GM11168 (cell line): Measurements from ENCODE around the gene SNTB2.
"Not testable (repeated sequence)": the region's sequence is repeated elsewhere in the genome, so short reads cannot be mapped to it uniquely, and the experiment has no call there.

Source experiments
- in situ Hi-C: fragments of 300-500 bp; cut with MboI; formaldehyde crosslinking; loops from one replicate; pipeline ENCODE4 v1.12.0; 2022; ENCODE audit warnings: low sequenced_read_pairs; ENCODE audit not compliant: unreplicated experiment

SNTB2 gene

DNA sequence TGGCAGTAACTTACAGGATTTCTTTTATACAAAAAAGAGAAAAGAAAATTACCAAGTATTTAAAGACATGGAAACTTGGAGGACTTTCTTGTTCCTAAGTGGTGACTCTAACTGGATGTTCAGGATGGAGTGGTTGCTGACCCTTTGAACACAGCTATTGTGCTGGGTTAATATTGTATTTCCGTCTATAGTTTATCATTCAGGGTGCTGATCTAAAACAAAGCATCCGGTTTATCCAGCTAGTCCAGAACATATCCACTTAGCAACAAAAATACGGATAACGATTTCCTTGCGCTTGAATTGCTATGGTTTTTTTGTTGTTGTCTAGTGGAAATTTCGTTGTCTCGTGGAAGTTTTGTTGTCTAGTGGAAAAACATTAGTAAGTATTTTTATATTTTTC lies 38.2 kb downstream of the SNTB2 start:
- in situ Hi-C loops, result no loop called here

DNA sequence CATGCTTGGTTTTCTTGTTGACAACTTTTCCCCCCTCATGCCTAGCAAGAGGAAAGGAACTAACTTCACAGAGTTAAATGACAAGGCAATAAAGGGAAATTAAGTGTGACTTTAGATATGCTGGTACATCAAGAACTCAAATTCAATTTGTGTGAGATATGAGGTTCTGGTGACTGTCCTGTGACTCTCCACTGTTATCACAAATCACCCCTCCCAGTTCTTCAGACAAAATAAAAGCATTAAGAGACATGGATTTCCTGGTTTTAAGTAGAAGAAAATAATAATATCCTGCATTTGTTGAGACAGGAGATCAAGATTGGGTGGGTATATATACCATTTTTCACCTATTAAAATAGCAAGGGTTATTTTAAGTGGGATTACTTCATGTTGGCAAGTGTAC lies 46.2 kb downstream of the SNTB2 start:
- in situ Hi-C loops, result no loop called here

- in situ Hi-C loops, result no loop called here
These were observed 47.5 kb downstream of the SNTB2 start for GRCh38 chr16:69234460-69234859.

DNA sequence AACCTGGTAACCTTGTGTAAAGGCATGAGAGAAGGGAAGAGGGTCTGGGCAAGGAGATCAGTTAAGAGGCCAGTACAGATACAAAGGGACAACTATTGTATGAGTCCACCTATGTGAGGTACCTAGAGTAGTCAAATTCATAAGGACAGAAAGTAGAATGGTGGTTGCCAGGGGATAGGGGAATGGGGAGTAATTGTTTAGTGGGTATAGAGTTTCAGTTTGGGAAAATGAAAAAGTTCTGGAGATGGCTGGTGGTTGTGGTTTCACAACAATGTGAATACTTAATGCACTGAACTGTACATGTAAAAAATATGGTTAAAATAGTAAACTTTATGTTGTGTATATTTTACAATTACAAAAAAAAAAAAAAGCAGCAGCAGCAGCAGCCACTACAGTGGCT lies 49.4 kb downstream of the SNTB2 start:
- in situ Hi-C loops, result no loop called here

DNA sequence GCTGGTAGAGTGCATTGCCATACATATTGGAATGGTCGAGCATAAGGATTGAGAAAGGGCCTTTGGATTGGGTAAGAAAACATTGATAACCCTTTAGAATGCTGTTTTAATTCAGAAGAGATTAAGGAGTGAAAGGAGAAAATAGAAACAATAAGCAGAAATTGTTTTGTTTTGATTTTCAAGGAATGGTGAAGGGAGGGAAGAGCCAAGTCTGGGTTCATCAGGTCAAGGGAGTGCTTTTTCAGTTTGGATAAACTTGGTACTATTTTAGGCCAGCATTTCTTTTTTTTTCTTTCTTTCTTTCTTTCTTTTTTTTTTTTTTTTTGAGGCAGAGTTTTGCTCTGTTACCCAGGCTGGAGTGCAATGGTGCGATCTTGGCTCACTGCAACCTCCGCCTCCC lies 50.3 kb downstream of the SNTB2 start:
- in situ Hi-C loops, result no loop called here

DNA sequence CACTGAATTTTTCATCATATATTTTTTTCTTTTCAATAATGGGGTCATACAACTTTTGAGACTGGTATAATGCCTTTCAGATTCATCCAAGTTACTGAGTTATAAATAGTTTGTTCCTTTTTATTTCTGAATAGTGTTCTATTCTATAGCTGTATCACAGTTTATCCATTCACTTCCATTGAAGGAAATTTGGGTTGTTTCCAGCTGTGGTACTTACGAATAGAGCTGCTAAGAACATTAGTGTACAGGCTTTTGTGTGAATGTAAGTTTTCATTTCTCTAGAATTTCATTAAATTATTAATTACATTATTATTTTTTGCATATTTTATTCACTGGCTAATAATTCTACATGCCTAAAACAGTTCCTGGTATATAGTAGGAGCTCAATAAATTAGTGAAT lies 52.9 kb downstream of the SNTB2 start:
- in situ Hi-C loops, result no loop called here

GRCh38 chr16:69240331-69240730 lies 53.4 kb downstream of the SNTB2 start:
- in situ Hi-C loops, result no loop called here

- in situ Hi-C loops, result no loop called here
These were observed 55.0 kb downstream of the SNTB2 start for GRCh38 chr16:69241926-69242325.

- in situ Hi-C loops, result no loop called here
These were observed 56.5 kb downstream of the SNTB2 start for GRCh38 chr16:69243479-69243878.

GRCh38 chr16:69244336-69244735 lies 57.4 kb downstream of the SNTB2 start:
- in situ Hi-C loops, result no loop called here

- in situ Hi-C loops, result no loop called here
These were observed 63.1 kb downstream of the SNTB2 start for GRCh38 chr16:69250081-69250480.

GRCh38 chr16:69253870-69254341 lies 66.9 kb downstream of the SNTB2 start:
- in situ Hi-C loops, result no loop called here

DNA sequence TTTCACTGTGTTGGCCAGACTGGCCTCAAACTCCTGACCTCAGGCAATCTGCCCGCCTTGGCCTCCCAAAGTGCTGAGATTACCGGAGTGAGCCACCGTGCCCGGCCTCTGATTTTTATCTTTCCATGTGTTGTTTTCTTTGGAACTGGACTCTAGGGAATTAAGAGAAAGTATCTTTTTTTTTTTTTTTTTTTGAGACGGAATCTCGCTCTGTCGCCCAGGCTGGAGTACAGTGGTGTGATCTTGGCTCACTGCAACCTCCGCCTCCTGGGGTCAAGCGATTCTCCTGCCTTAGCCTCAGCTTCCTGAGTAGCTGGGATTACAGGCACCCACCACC lies 72.4 kb downstream of the SNTB2 start:
- in situ Hi-C loops, result not testable (repeated sequence)

DNA sequence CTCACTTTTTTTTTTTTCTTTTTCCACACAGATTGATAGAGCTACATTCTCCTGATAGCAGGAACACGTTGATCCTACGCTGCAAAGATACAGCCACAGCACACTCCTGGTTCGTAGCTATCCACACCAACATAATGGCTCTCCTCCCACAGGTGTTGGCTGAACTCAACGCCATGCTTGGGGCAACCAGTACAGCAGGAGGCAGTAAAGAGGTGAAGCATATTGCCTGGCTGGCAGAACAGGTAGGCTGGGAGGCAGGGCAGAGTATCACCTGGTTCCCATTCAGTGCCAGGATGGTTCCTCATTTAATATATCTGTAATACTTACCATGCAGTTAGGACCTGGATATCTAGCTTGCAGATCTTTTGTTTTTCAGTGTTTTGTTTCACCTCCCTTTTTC lies 73.1 kb downstream of the SNTB2 start:
- in situ Hi-C loops, result no loop called here

- in situ Hi-C loops, result no loop called here
These were observed 73.5 kb downstream of the SNTB2 start for GRCh38 chr16:69260506-69260905.

- in situ Hi-C loops, result no loop called here
These were observed 79.5 kb downstream of the SNTB2 start for GRCh38 chr16:69266334-69267063.

GRCh38 chr16:69267633-69268032 lies 80.7 kb downstream of the SNTB2 start:
- in situ Hi-C loops, result no loop called here

- in situ Hi-C loops, result no loop called here
These were observed 83.4 kb downstream of the SNTB2 start for GRCh38 chr16:69270395-69270794.

GRCh38 chr16:69270831-69271230 lies 83.9 kb downstream of the SNTB2 start:
- in situ Hi-C loops, result no loop called here

- in situ Hi-C loops, result no loop called here
These were observed 86.0 kb downstream of the SNTB2 start for GRCh38 chr16:69273009-69273408.

DNA sequence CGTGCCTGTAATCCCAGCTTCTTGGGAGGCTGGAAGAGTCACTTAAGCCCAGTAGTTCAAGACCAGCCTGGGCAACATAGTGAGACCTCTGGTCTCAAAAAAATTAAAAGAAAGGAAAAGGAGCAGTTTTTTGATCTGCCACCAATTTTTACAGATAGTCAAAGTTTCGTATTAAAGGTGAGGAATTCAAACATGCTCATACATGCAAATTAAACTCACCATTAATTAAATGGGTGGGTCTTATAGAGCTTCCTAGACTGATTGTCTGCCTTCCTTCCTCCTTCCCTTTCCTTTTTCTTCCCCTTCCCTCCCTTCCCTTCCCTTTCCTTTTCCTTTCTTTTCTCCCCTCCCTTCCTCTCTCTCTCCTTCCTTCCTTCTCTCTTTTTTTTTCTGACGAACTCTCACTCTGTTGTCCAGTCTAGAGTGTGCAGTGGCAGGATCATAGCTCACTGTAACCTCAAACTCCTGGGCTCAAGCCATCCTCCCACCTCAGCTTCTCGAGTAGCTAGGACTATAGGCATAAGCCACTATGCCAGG lies 87.8 kb downstream of the SNTB2 start:
- in situ Hi-C loops, result loop anchor here (25.0 kb wide), 1 partner anchor 412 kb away; no protein-coding TSS in a partner anchor
